VCaP (cell line): ENCODE measurements around the gene ASH1L.

Source experiments
- H3K27ac ChIP-seq: fragments of 450-650 bp; 2 replicates; pipeline ENCODE4 v1.5.1; 2017
- TF ChIP-seq, protein P1 (sequence below): fragments of 450-650 bp; conservative IDR thresholded peaks from 2 replicates; pipeline ENCODE4 v1.5.1; 2017; ENCODE audit warnings: mild to moderate bottlenecking, moderate library complexity

ASH1L gene

DNA sequence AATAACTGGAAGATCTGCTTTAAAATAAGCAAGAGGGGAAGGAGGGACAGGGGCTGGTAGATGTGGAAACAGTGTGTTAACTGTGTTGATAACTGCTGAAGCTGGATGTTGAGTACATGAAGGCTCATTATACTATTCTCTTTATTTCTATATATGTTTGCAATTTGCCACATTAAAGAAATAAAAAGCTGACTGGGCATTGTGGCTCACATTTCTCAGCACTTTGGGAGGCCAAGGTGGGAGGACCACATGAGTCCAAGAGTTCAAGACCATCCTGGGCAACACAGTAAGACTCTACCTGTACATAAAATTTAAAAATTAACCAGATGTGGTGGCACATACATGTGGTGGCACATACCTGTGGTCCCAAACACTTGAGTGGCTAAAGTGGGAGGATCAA lies 6.7 kb downstream of the ASH1L start:
- TF ChIP-seq, protein P1, sequence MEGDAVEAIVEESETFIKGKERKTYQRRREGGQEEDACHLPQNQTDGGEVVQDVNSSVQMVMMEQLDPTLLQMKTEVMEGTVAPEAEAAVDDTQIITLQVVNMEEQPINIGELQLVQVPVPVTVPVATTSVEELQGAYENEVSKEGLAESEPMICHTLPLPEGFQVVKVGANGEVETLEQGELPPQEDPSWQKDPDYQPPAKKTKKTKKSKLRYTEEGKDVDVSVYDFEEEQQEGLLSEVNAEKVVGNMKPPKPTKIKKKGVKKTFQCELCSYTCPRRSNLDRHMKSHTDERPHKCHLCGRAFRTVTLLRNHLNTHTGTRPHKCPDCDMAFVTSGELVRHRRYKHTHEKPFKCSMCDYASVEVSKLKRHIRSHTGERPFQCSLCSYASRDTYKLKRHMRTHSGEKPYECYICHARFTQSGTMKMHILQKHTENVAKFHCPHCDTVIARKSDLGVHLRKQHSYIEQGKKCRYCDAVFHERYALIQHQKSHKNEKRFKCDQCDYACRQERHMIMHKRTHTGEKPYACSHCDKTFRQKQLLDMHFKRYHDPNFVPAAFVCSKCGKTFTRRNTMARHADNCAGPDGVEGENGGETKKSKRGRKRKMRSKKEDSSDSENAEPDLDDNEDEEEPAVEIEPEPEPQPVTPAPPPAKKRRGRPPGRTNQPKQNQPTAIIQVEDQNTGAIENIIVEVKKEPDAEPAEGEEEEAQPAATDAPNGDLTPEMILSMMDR, result no peak
- H3K27ac ChIP-seq, result no peak overlapping the region

DNA sequence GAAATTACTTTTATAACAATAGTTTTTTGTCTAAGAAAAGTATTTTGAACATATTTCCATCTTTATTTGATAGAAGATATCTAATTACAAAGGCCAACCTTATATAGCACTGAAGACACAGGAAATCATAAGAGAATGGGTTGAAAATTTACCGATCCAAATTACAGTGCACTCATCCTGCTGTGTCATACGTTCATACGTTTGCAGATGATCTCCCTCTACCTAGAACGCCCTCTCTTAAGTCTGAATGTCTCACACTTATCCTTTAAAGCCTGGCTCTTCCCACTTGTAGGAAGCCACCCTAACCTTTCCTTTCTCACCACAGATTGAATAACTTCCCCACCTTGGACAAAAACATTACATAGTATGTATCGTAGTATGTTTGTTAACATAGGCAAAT lies 9.3 kb downstream of the ASH1L start:
- H3K27ac ChIP-seq, result no peak overlapping the region
- TF ChIP-seq, protein P1, result no peak

DNA sequence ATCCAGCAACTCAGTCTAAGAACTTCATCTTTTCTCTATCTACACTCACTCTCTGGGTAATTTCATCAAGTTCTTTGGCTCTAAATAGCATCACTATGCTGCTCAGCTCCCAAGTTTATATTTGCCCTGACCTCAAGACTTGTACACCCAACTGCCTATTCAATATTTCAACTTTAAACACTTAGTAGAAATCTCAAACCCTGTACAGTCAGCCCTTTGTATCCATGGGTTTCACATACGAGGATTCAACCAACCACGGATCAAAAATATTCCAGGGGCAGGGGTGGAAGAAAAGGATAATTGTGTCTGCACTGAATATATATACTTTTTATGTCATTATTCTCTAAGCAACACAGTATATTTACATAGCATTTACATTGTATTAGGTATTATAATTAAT lies 13.9 kb downstream of the ASH1L start:
- TF ChIP-seq, protein P1, result no peak
- no peak overlapping the region for H3K27ac ChIP-seq

DNA sequence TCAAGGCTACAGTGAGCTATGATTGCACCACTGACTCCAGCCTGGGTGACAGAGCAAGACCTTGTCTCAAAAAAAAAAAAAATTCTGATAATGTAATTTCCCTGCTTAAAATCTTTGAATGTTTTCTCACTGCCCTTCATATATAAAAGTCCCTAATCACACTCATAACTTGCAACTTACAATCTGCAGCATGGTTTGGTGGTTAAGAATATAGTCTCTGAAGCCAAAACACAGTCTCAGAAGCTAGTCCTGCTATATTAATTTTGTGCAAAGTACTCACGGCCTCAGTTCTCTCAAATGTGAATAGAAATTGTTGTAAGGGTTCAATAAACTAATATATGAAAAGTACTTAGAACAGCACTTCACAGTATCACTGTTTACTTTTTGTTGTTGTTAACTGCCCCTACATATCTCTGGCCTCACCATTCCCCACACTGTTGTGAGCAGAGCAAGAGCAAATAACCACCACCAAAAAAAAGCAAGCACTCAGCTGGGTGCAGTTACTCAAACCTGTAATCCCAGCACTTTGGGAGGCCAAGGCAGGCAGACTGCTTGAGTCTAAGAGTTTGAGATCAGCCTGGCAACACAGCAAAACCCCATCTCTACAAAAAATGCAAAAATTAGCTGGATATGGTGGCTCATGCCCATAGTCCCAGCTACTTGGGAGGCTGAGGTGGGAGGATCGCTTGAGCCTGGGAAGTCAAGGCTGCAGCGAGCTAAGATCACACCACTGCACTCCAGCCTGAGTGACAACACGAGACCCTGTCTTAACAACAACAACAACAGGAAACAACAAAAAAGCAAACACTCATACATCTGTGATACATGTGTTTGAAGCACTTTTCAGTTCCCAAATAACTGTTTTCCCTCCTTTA lies 22.4 kb downstream of the ASH1L start:
- TF ChIP-seq, protein P1, result no peak
- H3K27ac ChIP-seq, result no peak overlapping the region

DNA sequence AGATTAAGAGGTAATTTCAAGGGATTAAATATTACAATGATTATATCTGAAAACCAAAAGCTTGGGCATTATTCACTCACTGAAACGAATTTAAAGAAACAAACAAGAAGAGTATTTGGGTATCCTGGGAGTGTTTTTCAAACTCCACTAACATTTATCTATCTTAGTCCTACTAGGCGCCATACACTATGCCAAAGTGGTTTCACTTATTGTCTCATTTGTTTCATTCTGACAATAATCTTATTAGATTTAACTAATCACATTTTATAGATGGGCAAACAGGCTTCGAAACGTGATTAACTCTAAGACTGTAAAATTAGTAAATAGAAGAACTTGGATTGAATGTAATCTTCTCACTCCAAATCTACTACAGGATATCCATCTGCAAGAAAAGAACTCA lies 25.4 kb downstream of the ASH1L start:
- TF ChIP-seq, protein P1, result no peak
- no peak overlapping the region for H3K27ac ChIP-seq

DNA sequence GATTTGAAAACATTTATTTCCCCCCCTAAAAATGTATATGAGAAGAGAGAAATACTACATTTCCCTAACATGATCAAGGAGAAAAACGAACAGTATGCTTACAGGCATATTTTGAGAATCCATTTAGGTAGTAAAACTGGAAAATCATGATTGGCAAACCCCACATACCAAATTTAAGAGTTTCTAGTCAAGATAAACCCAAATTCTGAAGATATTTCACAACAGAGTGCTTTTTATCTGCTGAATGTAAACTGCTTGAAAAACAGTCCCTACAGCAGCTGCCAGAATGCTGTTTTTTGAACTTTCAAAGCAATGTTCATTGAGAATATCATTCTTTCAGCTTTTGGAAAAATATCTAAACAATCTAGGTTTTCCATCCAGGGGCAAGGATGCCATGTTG lies 31.0 kb downstream of the ASH1L start:
- no peak overlapping the region for H3K27ac ChIP-seq
- TF ChIP-seq, protein P1, result no peak

DNA sequence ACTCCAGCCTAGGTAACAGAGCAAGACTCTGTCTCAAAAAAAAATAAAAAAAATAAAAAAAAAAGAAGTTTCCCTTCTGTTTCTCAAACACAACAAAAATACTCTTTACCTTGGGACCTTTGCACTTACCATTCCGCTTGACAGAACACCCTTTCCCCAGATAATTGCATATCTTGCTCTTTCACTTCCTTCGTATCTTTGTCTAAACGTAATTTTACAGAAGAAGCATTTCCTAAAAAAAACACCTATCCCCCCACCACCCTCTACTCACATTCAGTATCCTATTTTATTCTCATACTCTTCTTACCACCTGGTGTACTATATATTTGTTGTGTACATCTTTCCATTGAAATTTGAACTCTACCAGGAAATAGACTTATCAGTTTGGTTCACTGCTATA lies 32.7 kb downstream of the ASH1L start:
- TF ChIP-seq, protein P1, result no peak
- no peak overlapping the region for H3K27ac ChIP-seq
